GM12878 (cell line): Measurements from ENCODE around the gene TUFM. TPM values are rescaled to one million over a fixed set of nuclear protein-coding genes. Genes with fewer than 3 reads are reported as not detected.

Source experiments
- ATAC-seq: fragments of 200-7000 bp; cut with Tn5 transposase; 3 replicates; pipeline ENCODE4 v1.9.1; 2020; ENCODE audit warnings: mild to moderate bottlenecking, moderate library complexity
- BruUV-seq: library from RNA; stranded (reverse); fragments of 400-500 nt; replicated peaks from 2 replicates; lab custom pipeline; 2021; lab: Mats Ljungman, UMichigan
- CTCF ChIA-PET: fragments of 300-600 bp; sonication (Branson Sonifier 250); formaldehyde crosslinking; extraction: SDS; loops from one replicate; lab custom pipeline; 2021; ENCODE audit warnings: inconsistent platforms; lab: Yijun Ruan, JAX
- POLR2A ChIA-PET: fragments of 350-600 bp; formaldehyde crosslinking; extraction: SDS; loops from one replicate; lab custom pipeline; 2021; ENCODE audit warnings: inconsistent platforms; lab: Charles Lee
- RAD21 ChIA-PET: fragments of 300-600 bp; sonication (Branson Sonifier 250); formaldehyde crosslinking; loops from one replicate; lab custom pipeline; 2023; ENCODE audit warnings: antibody characterized with exemption; ENCODE audit not compliant: unreplicated experiment; lab: Charles Lee
- SMC1A ChIA-PET: fragments of 300-600 bp; sonication (Branson Sonifier 250); formaldehyde crosslinking; loops from one replicate; lab custom pipeline; 2023; ENCODE audit not compliant: unreplicated experiment, uncharacterized antibody; lab: Charles Lee
- DNase-seq: peaks from one replicate; pipeline ENCODE4 v3.0.0-alpha.2; 2011; ENCODE audit warnings: low read depth, low spot score
- FAIRE-seq: peaks from 3 replicates; lab custom pipeline; 2011; peaks lifted over from hg19 to GRCh38; lab: Jason Lieb, UNC
- H2AFZ ChIP-seq: 2 replicates; pipeline ENCODE4 v1.6.0; 2011; ENCODE audit warnings: low read depth, low read length, control low read depth; ENCODE audit not compliant: control insufficient read depth
- H3K27ac ChIP-seq: 2 replicates; pipeline ENCODE4 v1.5.1; 2011; ENCODE audit warnings: control low read depth; ENCODE audit not compliant: control insufficient read depth, insufficient read depth
- H3K27me3 ChIP-seq, 2 experiments: replicated peaks in 1 of 2; 2 replicates each; pipeline versions ENCODE4 v1.6.0 to v1.6.1; 2011; ENCODE audit warnings: low read length in 1 of 2; ENCODE audit not compliant: control insufficient read depth in 2 of 2, insufficient read depth in 2 of 2
- H3K36me3 ChIP-seq, 2 experiments: 2 replicates each; pipeline ENCODE4 v1.5.1; 2011; ENCODE audit warnings: low read length in 1 of 2; ENCODE audit not compliant: control insufficient read depth in 2 of 2, insufficient read depth in 2 of 2
- H3K4me1 ChIP-seq: 2 replicates; pipeline ENCODE4 v1.6.1; 2011; ENCODE audit warnings: mild to moderate bottlenecking, low read length, moderate library complexity, mixed read lengths; ENCODE audit not compliant: control insufficient read depth, insufficient read depth
- H3K4me2 ChIP-seq: 2 replicates; pipeline ENCODE4 v1.6.0; 2011; ENCODE audit warnings: control low read depth; ENCODE audit not compliant: control insufficient read depth, insufficient read depth
- H3K4me3 ChIP-seq: fragments of 200-600 bp; sonication (generic); 2 replicates; pipeline ENCODE4 v1.5.1; 2016
- H3K79me2 ChIP-seq: 2 replicates; pipeline ENCODE4 v1.6.0; 2011; ENCODE audit warnings: low read length; ENCODE audit not compliant: control insufficient read depth, insufficient read depth
- H3K9ac ChIP-seq: 2 replicates; pipeline ENCODE4 v1.8.0; 2011; ENCODE audit warnings: low read length, control low read depth, mixed read lengths; ENCODE audit not compliant: control insufficient read depth, insufficient read depth
- H3K9me3 ChIP-seq: replicated peaks from 3 replicates; pipeline ENCODE4 v1.5.1; 2011; ENCODE audit warnings: mild to moderate bottlenecking, low read length; ENCODE audit not compliant: control insufficient read depth, insufficient read depth
- H4K20me1 ChIP-seq: 2 replicates; pipeline ENCODE4 v1.6.0; 2011; ENCODE audit not compliant: control insufficient read depth, insufficient read depth
- BRCA1 ChIP-seq: IDR thresholded peaks from 2 replicates; pipeline ENCODE4 v1.6.1; 2011; ENCODE audit warnings: low read depth, low read length, improper control_type of control experiment
- HDGF ChIP-seq: fragments of 450-650 bp; IDR thresholded peaks from 2 replicates; pipeline ENCODE4 v1.6.1; 2016; ENCODE audit warnings: antibody characterized with exemption
- IKZF1 ChIP-seq: fragments of 450-650 bp; conservative IDR thresholded peaks from 2 replicates; pipeline ENCODE4 v1.6.1; 2017; ENCODE audit warnings: antibody characterized with exemption, mild to moderate bottlenecking
- POLR2AphosphoS2 ChIP-seq: IDR thresholded peaks from 2 replicates; pipeline ENCODE4 v1.6.1; 2011; ENCODE audit warnings: low read depth, mild to moderate bottlenecking, low read length, improper control_type of control experiment, moderate library complexity
- REST ChIP-seq: IDR thresholded peaks from 2 replicates; pipeline ENCODE4 v1.6.1; 2012; ENCODE audit warnings: mild to moderate bottlenecking, low read depth, low read length
- TBL1XR1 ChIP-seq: IDR thresholded peaks from 2 replicates; pipeline ENCODE4 v1.6.1; 2012; ENCODE audit warnings: low read depth, low read length, improper control_type of control experiment
- TCF12 ChIP-seq: IDR thresholded peaks from 2 replicates; pipeline ENCODE4 v1.6.1; 2011; ENCODE audit warnings: low read depth, mild to moderate bottlenecking, low read length
- ZNF592 ChIP-seq: fragments of 450-650 bp; IDR thresholded peaks from 2 replicates; pipeline ENCODE4 v1.6.1; 2017; ENCODE audit warnings: mild to moderate bottlenecking, moderate library complexity
- WGBS: methylation state at CpG from one replicate; pipeline ENCODE4 v1.1.6; 2016; ENCODE audit warnings: low lambda C conversion rate; ENCODE audit not compliant: insufficient replicate concordance, insufficient coverage; ENCODE audit errors: missing lambda C conversion rate; 5-methylcytosine and 5-hydroxymethylcytosine counted together
- in situ Hi-C: fragments of 300-500 bp; cut with MboI; formaldehyde crosslinking; loops from 9 replicates; pipeline ENCODE4 v1.14.3; 2018; ENCODE audit warnings: mixed read lengths
- intact Hi-C: fragments of 100-400 bp; cut with micrococcal nuclease; formaldehyde crosslinking; loops from one replicate; pipeline ENCODE4 v1.14.2; 2022; ENCODE audit not compliant: unreplicated experiment
- polyA plus RNA-seq, 11 experiments: library from polyadenylated mRNA; depleted of rRNA in 4 of 11; unstranded in 6 of 11; stranded (reverse) in 5 of 11; fragments of >200 nt; fragmentation: Nextera tagmentation in 4 of 11; fragmentation: Illumina TruSeq in 1 of 11; extraction: Ambion mirVana in 4 of 11; extraction: Trizol in 1 of 11; gene quantifications; 1 replicate in 1 of 11; 2 replicates in 10 of 11; pipeline versions ENCODE4 v1.2.1 to v1.2.3, GENCODE V29; 2011 to 2016; ENCODE audit warnings: inconsistent platforms in 2 of 11, missing spikeins in 2 of 11, low read depth in 1 of 11
- total RNA-seq, 4 experiments: library from RNA; depleted of rRNA in 3 of 4; stranded (reverse); fragments of >200 nt in 3 of 4; fragmentation: Illumina TruSeq in 1 of 4; extraction: Trizol in 1 of 4; gene quantifications; 2 replicates each; pipeline versions ENCODE4 v1.2.1 to v1.2.3, GENCODE V29; 2013 to 2021

Gene TUFM
- total and polyA plus RNA-seq, 10 of the 15 experiments (the other 5 are each of a cell fraction or from before 2014, with no cell fraction given) = 23.4 to 354 (median 182) TPM

GRCh38 chr16:28886945-28887344 is 40.8 kb upstream of the TUFM start:
- no peak for FAIRE-seq
- TF ChIP-seq IKZF1 = no peak
- Histone ChIP-seq H3K27ac (no peak overlapping the region), H3K4me3 (no peak overlapping the region), H3K4me1 (no peaks in the 10 kb centered on the region), H3K9me3 (no peaks in the 10 kb centered on the region), H4K20me1 (no peaks in the 10 kb centered on the region), H3K79me2 (no peaks in the 10 kb centered on the region), H3K4me2 (no peak overlapping the region), H3K9ac (no peak overlapping the region), H3K27me3 (no peaks in the 10 kb centered on the region), H3K36me3 (no peaks in the 10 kb centered on the region), H2AFZ (no peak overlapping the region)
- no peak for DNase-seq
- intact Hi-C loops = no loop called here
- POLR2A ChIA-PET = no interaction called here
- BruUV-seq = no TSS peak
- RAD21 ChIA-PET = no interaction called here
- SMC1A ChIA-PET = no interaction called here
- ATAC-seq = no peak
- CTCF ChIA-PET = interaction anchor here (0.9 kb wide), 1 partner anchor 58 kb away, joined by 3 read pairs; no protein-coding TSS in a partner anchor
- in situ Hi-C loops = no loop called here
- WGBS = 57% methylated on average over 10 of the region's 10 CpGs

GRCh38 chr16:28884045-28884444 is 37.9 kb upstream of the TUFM start:
- no TSS peak for BruUV-seq
- FAIRE-seq (no peak), DNase-seq (no peak), ATAC-seq (no peak)
- CTCF ChIA-PET = no interaction called here
- no peak overlapping the region for H2AFZ ChIP-seq
- WGBS = 55% methylated on average over 6 of the region's 6 CpGs
- POLR2A ChIA-PET = no interaction called here
- H3K9me3 ChIP-seq = no peaks in the 10 kb centered on the region
- TF ChIP-seq REST (no peak), TBL1XR1 (no peak), HDGF (no peak), POLR2AphosphoS2 (no peak), BRCA1 (no peak), TCF12 (no peak), ZNF592 (no peak)
- SMC1A ChIA-PET = no interaction called here
- H3K79me2 ChIP-seq = no peaks in the 10 kb centered on the region
- H3K4me2 ChIP-seq = no peak overlapping the region
- intact Hi-C loops (no loop called here), in situ Hi-C loops (loop anchor here (5.0 kb wide), 1 partner anchor 33 kb away; no protein-coding TSS in a partner anchor)
- no peaks in the 10 kb centered on the region for H4K20me1 ChIP-seq
- no peaks in the 10 kb centered on the region for H3K27me3 ChIP-seq
- RAD21 ChIA-PET = no interaction called here
- H3K4me1 ChIP-seq = peaks cover 6% of the 10 kb centered on the region
- H3K27ac ChIP-seq = no peak overlapping the region
- no peaks in the 10 kb centered on the region for H3K36me3 ChIP-seq
- H3K9ac ChIP-seq = no peak overlapping the region
- no peak overlapping the region for H3K4me3 ChIP-seq
